ENCODE results near the gene AQP6. TPM values are rescaled to one million over a fixed set of nuclear protein-coding genes. Genes with fewer than 3 reads are reported as not detected.

Gene AQP6
- total and polyA plus RNA-seq, 12 donors: 0.20 to 1.1 (median 0.28) TPM; not detected in 8

DNA sequence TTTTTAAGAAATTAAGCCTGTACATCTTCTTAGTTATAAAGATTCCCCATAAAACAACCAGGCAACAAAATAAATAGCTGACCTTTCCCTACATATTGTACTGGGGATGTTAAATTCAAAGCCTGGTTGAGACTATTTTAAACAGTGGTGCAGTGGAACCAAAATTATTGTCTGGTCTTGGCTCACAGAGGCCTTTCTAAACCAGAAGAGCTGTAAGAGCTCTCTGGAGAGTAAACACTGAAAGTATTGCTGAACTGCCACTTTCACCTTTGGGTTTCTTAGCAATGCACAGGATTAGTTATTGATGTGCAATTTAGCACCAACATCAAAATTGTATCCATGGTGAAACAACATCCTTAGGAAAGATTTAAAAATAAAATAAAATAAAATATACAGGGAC, 31.9 kb downstream of the AQP6 start:
- Histone ChIP-seq H3K27me3 (no peaks in the 10 kb centered on the region), H3K36me3 (replicated peaks in 1 of 2) (no peaks in the 10 kb centered on the region), H3K27ac (no peak overlapping the region), H3K4me1 (replicated peaks in 1 of 2) (no peaks in the 10 kb centered on the region), H3K9me3 (replicated peaks in 1 of 3) (no peaks in the 10 kb centered on the region), H3K4me3 (no peak overlapping the region)
- DNase-seq: no peak
- TF ChIP-seq, protein P1, sequence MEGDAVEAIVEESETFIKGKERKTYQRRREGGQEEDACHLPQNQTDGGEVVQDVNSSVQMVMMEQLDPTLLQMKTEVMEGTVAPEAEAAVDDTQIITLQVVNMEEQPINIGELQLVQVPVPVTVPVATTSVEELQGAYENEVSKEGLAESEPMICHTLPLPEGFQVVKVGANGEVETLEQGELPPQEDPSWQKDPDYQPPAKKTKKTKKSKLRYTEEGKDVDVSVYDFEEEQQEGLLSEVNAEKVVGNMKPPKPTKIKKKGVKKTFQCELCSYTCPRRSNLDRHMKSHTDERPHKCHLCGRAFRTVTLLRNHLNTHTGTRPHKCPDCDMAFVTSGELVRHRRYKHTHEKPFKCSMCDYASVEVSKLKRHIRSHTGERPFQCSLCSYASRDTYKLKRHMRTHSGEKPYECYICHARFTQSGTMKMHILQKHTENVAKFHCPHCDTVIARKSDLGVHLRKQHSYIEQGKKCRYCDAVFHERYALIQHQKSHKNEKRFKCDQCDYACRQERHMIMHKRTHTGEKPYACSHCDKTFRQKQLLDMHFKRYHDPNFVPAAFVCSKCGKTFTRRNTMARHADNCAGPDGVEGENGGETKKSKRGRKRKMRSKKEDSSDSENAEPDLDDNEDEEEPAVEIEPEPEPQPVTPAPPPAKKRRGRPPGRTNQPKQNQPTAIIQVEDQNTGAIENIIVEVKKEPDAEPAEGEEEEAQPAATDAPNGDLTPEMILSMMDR (IDR thresholded peaks at IDR 0.05): no peak
- no peak for TF ChIP-seq POLR2A (IDR thresholded peaks at IDR 0.05)
- intact Hi-C loops (cut with DNase I): no loop called here

DNA sequence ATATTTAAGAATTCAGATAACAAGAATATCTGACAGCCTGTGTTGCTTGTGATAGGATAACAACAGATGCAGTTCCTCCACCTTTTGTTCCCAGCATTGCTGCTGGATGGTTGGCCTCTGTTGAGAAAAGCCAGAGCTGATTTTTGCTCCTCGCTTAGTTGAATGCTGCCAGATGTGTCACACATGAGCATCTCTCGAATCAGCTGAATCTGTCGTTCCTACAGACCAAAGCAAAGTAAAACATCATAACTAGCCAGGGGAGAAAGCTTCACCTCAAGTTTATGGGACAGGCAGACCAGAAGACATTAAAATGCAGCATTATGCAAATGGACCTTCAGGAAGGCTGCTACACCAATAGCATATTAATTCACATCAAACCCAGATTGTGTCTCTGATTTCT, 32.4 kb downstream of the AQP6 start:
- H3K4me3 ChIP-seq: no peak overlapping the region
- H3K4me1 ChIP-seq (replicated peaks in 1 of 2): no peaks in the 10 kb centered on the region
- H3K27ac ChIP-seq: no peak overlapping the region
- no peaks in the 10 kb centered on the region for H3K36me3 ChIP-seq (replicated peaks in 1 of 2)
- no peaks in the 10 kb centered on the region for H3K9me3 ChIP-seq (replicated peaks in 1 of 3)
- 85 to 100% (median 91%) methylated on average over 3 of the region's 3 CpGs for WGBS, 4 donors
- H3K27me3 ChIP-seq: no peaks in the 10 kb centered on the region
- DNase-seq: no peak
- intact Hi-C loops (cut with DNase I): no loop called here
- TF ChIP-seq, protein P1 (IDR thresholded peaks at IDR 0.05): no peak
- TF ChIP-seq POLR2A (IDR thresholded peaks at IDR 0.05): no peak

DNA sequence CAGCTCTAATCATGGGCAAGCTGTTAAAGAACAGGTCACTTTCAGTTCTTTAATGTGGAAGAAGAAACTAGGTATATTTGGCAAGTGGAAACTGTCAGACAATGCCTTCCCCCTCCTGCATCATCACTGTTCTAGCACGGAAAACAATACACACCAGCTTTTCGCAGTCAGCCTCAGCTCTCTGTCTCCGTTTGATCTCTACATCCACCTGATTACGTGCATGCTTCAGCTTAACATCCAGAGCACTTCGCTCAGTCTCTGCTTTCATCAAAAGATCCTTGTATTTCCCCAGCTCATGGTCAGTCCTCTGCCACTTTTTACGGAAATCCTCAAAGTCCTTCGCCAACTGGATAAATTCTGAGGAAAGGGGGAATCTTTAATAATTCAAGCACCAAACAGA, 33.5 kb downstream of the AQP6 start:
- no peaks in the 10 kb centered on the region for H3K36me3 ChIP-seq (replicated peaks in 1 of 2)
- H3K4me1 ChIP-seq (replicated peaks in 1 of 2): no peaks in the 10 kb centered on the region
- 94 to 96% (median 95%) methylated on average over 7 of the region's 7 CpGs for WGBS, 4 donors
- DNase-seq: no peak
- no peak for TF ChIP-seq POLR2A (IDR thresholded peaks at IDR 0.05)
- TF ChIP-seq, protein P1 (IDR thresholded peaks at IDR 0.05): no peak
- no peak overlapping the region for H3K27ac ChIP-seq
- no peaks in the 10 kb centered on the region for H3K9me3 ChIP-seq (replicated peaks in 1 of 3)
- H3K4me3 ChIP-seq: no peak overlapping the region
- no peaks in the 10 kb centered on the region for H3K27me3 ChIP-seq
- intact Hi-C loops (cut with DNase I): no loop called here

DNA sequence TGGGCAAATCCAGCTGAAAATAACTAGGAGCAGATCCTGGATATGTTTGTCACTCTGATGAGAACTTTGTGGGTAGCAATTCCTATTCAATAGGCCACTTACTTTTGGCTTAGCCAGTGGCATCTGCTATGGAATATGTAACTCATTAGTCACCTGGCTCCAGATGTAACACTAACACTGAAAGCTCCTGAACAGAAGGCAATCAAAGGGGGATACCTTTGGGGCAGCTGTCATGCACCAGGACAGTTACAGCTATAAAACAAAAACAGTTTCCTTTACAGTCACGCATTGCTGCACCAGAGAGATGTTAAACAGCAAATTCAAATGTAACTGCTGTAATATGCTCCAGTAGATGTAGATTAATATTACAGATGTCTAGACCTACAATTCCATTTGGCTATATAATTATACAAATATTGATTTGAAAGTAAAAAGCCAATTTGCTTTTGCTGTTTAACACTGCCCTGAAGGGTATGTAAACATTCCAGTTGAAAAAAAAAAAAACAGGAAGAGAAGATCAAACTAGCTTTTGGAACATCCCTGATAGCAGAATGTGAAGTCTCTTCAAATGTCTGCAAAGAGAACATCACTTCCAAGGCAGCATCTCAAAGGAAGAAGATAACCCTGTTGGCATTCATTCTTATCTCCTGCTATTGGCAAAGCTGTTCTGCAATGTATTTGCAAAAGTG, 34.2 kb downstream of the AQP6 start:
- no peaks in the 10 kb centered on the region for H3K4me1 ChIP-seq (replicated peaks in 1 of 2)
- H3K36me3 ChIP-seq (replicated peaks in 1 of 2): no peaks in the 10 kb centered on the region
- no peaks in the 10 kb centered on the region for H3K27me3 ChIP-seq
- no peak overlapping the region for H3K4me3 ChIP-seq
- no peak for DNase-seq
- intact Hi-C loops (cut with DNase I): no loop called here
- 90 to 95% (median 94%) methylated on average over 1 of the region's 1 CpG for WGBS, 4 donors
- TF ChIP-seq POLR2A (IDR thresholded peaks at IDR 0.05): no peak
- TF ChIP-seq, protein P1 (IDR thresholded peaks at IDR 0.05): no peak
- H3K9me3 ChIP-seq (replicated peaks in 1 of 3): no peaks in the 10 kb centered on the region
- no peak overlapping the region for H3K27ac ChIP-seq
